Ovary (tissue), 9 donors: ENCODE data around the gene TNRC6C. TPM values are rescaled to one million over a fixed set of nuclear protein-coding genes. Genes with fewer than 3 reads are reported as not detected.
A peak's percentile ranks its signal among the peaks of the same experiment; 100 is the strongest.

ENCODE experiments used
- DNase-seq, 5 donors: peaks; one replicate each; pipeline ENCODE4 v3.0.0-alpha.2; 2019 to 2020
- H3K27ac ChIP-seq, 2 donors: fragments of 200-600 bp; one replicate each; pipeline versions ENCODE4 v1.5.1 to v1.8.0; 2019 to 2022
- H3K27me3 ChIP-seq: fragments of 200-600 bp; one replicate; pipeline ENCODE4 v1.8.0; 2022
- H3K36me3 ChIP-seq: fragments of 200-600 bp; sonication (generic); one replicate; pipeline ENCODE4 v1.5.1; 2019
- H3K4me1 ChIP-seq: one replicate; pipeline ENCODE4 v1.8.1; 2013; ENCODE audit warnings: mild to moderate bottlenecking, moderate library complexity; ENCODE audit not compliant: insufficient read depth
- H3K4me3 ChIP-seq: fragments of 200-600 bp; sonication (generic); one replicate; pipeline ENCODE4 v1.5.1; 2017
- H3K9me3 ChIP-seq, 2 donors: fragments of 200-600 bp in 1 of 2; sonication (generic) in 1 of 2; one replicate each; pipeline versions ENCODE4 v1.5.1 to v1.8.1; 2013 to 2019; ENCODE audit warnings: mild to moderate bottlenecking in 1 of 2, moderate library complexity in 1 of 2
- EP300 ChIP-seq: sonication (generic); formaldehyde crosslinking; IDR thresholded peaks from one replicate; pipeline ENCODE4 v1.6.1; 2017; ENCODE audit warnings: antibody characterized with exemption
- POLR2A ChIP-seq: fragments of 450-650 bp; IDR thresholded peaks from one replicate; pipeline ENCODE4 v1.6.1; 2017; ENCODE audit warnings: antibody characterized with exemption, mild to moderate bottlenecking, moderate library complexity
- WGBS, 3 donors: extraction: QIAGEN DNeasy Blood & Tissue Kit in 1 of 3; methylation state at CpG; one replicate each; pipeline versions ENCODE4 v1.1.5 to v1.1.7; 2013 to 2017; 5-methylcytosine and 5-hydroxymethylcytosine counted together
- intact Hi-C, 4 donors: fragments of 100-400 bp; cut with DNase I; formaldehyde crosslinking; loops; one replicate each; pipeline versions ENCODE4 v1.11.0 to v1.15.1; 2022 to 2023
- polyA plus RNA-seq, 2 donors: library from polyadenylated mRNA; stranded (reverse); fragments of 200-250 nt in 1 of 2; fragments of 350-450 nt in 1 of 2; fragmentation: Illumina TruSeq in 1 of 2; extraction: RNeasy Lipid Tissue Mini Kit (QIAGEN cat#74804) in 1 of 2; gene quantifications; one replicate each; pipeline ENCODE4 v1.2.3, GENCODE V29; 2013 to 2014
- total RNA-seq, 7 donors: library from RNA; depleted of rRNA in 2 of 7; stranded (reverse); fragments of >200 nt in 2 of 7; fragmentation: NEBNext Ultra II Directional in 3 of 7; extraction: Animal tissue kit (Norgen Biotek cat#: 25700) in 3 of 7; gene quantifications; one replicate each; pipeline versions ENCODE4 v1.1.0 to v1.2.4, GENCODE V29; 2016 to 2023
- TF ChIP-seq, protein P1 (sequence below), 3 donors: fragments of 450-650 bp in 2 of 3; fragments of 200-600 bp in 1 of 3; IDR thresholded peaks; one replicate each; pipeline versions ENCODE4 v1.5.1 to v1.8.0; 2016 to 2022; ENCODE audit warnings: antibody characterized with exemption in 3 of 3, mild to moderate bottlenecking in 1 of 3
- donor health status: DM: no; HTN: no; CAD: no; lungs with moderate emphysema.
- donor health status: DM: no; HTN: no; CAD: no.
- donor health status: Bipolar disorder and iron deficiency.
- donor health status: DM: yes; HTN: yes; CAD: no.
- donor health status: DM: no; HTN: no; CAD: no.
- donor health status: DM: yes; HTN: yes; CAD: no.

TNRC6C gene
- total and polyA plus RNA-seq, 9 donors, result 8.7 to 45.3 (median 32.5) TPM

DNA sequence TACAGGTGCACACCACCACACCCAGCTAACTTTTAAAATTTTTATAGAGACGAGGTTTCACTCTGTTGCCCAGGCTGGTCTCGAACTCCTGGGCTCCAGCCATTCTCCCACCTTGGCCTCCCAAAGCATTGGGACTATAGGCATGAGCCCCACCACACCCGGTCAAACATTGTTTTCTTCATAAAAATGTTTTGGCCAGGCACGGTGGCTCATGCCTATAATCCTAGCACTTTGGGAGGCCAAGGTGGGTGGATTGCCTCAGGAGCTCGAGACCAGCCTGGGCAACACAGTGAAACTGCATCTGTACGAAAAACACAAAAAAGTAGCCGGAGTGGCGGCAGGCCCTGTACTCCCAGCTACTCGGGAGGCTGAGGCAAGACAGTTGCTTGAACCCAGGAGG is 157.9 kb downstream of the TNRC6C start:
- no peaks in the 10 kb centered on the region for H3K9me3 ChIP-seq
- intact Hi-C loops, result loop anchor here in 2 of 4 donors (10.0 kb wide), 1 partner anchor 308 kb away; no protein-coding TSS in a partner anchor
- H3K27ac ChIP-seq, result no peak overlapping the region
- TF ChIP-seq EP300 (no peak), POLR2A (no peak)
- TF ChIP-seq, protein P1, sequence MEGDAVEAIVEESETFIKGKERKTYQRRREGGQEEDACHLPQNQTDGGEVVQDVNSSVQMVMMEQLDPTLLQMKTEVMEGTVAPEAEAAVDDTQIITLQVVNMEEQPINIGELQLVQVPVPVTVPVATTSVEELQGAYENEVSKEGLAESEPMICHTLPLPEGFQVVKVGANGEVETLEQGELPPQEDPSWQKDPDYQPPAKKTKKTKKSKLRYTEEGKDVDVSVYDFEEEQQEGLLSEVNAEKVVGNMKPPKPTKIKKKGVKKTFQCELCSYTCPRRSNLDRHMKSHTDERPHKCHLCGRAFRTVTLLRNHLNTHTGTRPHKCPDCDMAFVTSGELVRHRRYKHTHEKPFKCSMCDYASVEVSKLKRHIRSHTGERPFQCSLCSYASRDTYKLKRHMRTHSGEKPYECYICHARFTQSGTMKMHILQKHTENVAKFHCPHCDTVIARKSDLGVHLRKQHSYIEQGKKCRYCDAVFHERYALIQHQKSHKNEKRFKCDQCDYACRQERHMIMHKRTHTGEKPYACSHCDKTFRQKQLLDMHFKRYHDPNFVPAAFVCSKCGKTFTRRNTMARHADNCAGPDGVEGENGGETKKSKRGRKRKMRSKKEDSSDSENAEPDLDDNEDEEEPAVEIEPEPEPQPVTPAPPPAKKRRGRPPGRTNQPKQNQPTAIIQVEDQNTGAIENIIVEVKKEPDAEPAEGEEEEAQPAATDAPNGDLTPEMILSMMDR (IDR thresholded peaks at IDR 0.05), result no peak
- no peaks in the 10 kb centered on the region for H3K36me3 ChIP-seq
- DNase-seq, result no peak
- H3K27me3 ChIP-seq, result no peaks in the 10 kb centered on the region
- no peak overlapping the region for H3K4me3 ChIP-seq
- WGBS, 3 donors, result 92 to 94% (median 92%) methylated on average over 9 of the region's 9 CpGs
- no peaks in the 10 kb centered on the region for H3K4me1 ChIP-seq

DNA sequence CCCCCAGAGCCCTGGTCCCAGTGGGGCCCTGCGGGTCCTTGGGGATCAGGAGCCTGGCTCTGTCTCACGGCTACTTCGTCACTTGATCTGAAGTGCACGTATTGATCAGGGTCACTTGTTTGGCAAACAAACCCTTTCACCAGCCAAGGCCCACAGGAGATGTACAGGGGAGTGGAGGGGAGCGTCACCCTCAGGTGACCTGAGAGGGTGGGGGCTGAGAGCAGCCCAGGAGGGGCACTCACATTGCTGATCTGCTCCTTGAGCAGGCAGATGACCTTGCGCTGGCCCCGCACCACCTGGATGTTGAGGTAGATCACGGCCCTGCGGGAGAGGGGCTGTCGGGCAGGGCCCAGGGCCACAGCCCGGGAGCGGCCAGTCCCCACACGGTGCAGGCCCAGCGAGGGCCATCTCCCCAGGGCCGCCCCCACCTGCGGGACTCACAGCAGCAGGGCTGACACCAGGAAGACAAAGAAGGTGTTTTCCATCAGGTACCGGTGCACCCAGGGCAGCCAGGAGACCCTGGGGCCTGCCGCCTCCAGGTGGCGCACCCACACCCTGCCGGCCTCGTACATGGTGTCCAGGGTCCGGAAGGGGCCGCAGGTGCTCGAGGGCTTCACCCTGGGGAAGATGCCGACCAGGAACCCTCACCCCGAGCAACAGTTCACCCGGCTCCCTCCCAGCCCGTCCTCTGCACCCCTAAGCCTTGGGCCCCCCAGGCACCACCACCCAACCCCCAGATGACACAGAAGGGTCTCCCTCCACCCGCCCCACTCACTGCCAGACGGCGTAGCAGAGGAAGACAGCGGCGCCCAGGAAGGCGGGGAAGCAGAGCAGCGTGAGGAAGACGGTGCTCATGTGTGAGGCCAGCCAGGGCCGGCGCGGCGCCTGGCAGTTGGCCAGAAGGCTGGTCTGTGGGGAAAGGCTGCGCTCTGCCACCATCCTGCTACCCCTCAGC is 158.8 kb downstream of the TNRC6C start:
- 47 to 57% (median 52%) methylated on average over 39 to 41 of the region's 41 CpGs for WGBS, 3 donors
- H3K9me3 ChIP-seq, result no peaks in the 10 kb centered on the region
- no peaks in the 10 kb centered on the region for H3K27me3 ChIP-seq
- intact Hi-C loops, result loop anchor here in 2 of 4 donors (10.0 kb wide), 1 partner anchor 307 kb away; no protein-coding TSS in a partner anchor
- peak in 1 of 5 donors; percentile 40 for DNase-seq
- no peaks in the 10 kb centered on the region for H3K36me3 ChIP-seq
- TF ChIP-seq POLR2A (no peak), EP300 (no peak)
- TF ChIP-seq, protein P1 (IDR thresholded peaks at IDR 0.05), result peak in 1 of 3 donors; percentile 18
- H3K27ac ChIP-seq, result no peak overlapping the region
- no peaks in the 10 kb centered on the region for H3K4me1 ChIP-seq
- no peak overlapping the region for H3K4me3 ChIP-seq

DNA sequence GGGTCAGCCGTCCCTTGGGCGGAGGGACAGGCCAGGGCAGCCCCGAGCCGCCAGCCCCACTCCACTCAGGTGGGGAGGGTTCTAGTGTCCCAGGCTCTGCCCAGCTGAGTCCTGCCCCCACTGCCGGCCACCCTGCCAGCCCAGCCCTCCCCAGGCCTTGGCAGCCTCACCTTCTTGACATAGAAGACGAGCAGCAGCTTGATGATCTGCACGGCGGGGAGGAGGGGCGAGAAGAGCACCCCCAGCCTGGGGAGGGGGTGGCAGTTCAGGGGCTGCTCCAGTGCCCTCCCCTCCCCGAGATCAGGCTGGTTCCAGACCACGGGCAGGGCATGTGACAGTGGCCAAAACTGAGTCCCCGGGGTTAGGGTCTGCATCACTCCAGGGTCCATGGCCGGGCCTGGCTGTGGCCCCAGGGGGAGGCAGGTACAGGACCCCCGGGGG is 160.3 kb downstream of the TNRC6C start:
- H3K4me3 ChIP-seq, result no peak overlapping the region
- H3K9me3 ChIP-seq, result no peaks in the 10 kb centered on the region
- H3K4me1 ChIP-seq, result no peaks in the 10 kb centered on the region
- no peak overlapping the region for H3K27ac ChIP-seq
- no peaks in the 10 kb centered on the region for H3K27me3 ChIP-seq
- 75 to 87% (median 79%) methylated on average over 13 to 14 of the region's 14 CpGs for WGBS, 3 donors
- TF ChIP-seq POLR2A (no peak), EP300 (no peak)
- TF ChIP-seq, protein P1 (IDR thresholded peaks at IDR 0.05), result no peak
- peak in 1 of 5 donors; percentile 13 for DNase-seq
- H3K36me3 ChIP-seq, result no peaks in the 10 kb centered on the region
- intact Hi-C loops, result loop anchor here in 2 of 4 donors (10.0 kb wide), 1 partner anchor 306 kb away; no protein-coding TSS in a partner anchor

DNA sequence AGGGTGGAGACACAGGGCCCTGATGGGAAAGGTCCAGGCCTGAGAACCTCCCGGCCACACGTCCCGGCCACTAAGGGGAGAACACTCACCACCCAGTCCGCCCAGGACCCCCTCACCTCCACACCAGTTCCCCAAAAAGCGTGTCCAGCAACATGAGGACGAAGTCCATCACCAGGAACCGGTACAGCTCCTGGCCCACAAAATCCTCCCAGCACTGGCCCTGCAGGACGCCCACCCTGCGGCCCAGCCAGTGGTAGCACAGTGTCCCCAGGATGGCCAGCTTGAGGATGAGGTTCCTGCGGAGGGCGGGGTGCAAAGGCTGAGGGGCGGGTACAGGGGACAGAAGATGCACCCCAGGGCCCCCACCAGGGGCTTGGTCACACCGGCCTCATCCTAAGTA is 162.0 kb downstream of the TNRC6C start:
- no peaks in the 10 kb centered on the region for H3K4me1 ChIP-seq
- no peak for DNase-seq
- 95 to 96% (median 96%) methylated on average over 12 to 13 of the region's 13 CpGs for WGBS, 3 donors
- H3K36me3 ChIP-seq, result no peaks in the 10 kb centered on the region
- no peaks in the 10 kb centered on the region for H3K27me3 ChIP-seq
- no peaks in the 10 kb centered on the region for H3K9me3 ChIP-seq
- H3K4me3 ChIP-seq, result no peak overlapping the region
- TF ChIP-seq EP300, result no peak
- no peak for TF ChIP-seq POLR2A
- TF ChIP-seq, protein P1 (IDR thresholded peaks at IDR 0.05), result no peak
- H3K27ac ChIP-seq, result no peak overlapping the region
- intact Hi-C loops, result loop anchor here in 1 of 4 donors (10.0 kb wide), 1 partner anchor 254 kb away; the partner anchor contains the start of gene PGS1
